ENCODE measurements around the gene ZNF684. TPM values are rescaled to one million over a fixed set of nuclear protein-coding genes. Genes with fewer than 3 reads are reported as not detected.

Gene ZNF684
- polyA plus RNA-seq, 1 donor from 2014 or later: 15.8 TPM

DNA sequence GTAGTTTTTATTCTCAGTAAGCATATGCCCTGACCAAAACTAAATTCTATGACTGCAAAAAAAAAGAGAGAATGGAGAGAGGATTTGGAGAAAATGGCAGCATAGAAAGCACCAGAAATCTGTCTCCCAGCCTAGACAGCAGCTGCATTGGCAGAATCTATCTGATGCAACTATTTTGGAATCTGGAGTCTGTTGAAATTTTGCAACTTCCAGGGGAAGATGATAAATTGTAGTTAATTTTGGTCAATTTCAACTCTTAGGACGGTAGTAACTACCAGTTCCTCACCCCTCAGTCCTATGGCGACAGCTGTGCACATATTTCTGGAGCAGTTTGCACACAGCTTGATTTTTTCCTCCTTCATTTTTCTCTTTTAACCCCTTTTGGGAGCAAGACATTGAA, 11.9 kb upstream of the ZNF684 start:
- Histone ChIP-seq H3K27ac (ENCODE audit: low read length) (no peak overlapping the region), H2AFZ (ENCODE audit: low read depth, low read length) (no peak overlapping the region), H3K27me3 (ENCODE audit: insufficient read depth, low read depth, low read length) (no peaks in the 10 kb centered on the region), H3K9me3 (ENCODE audit: low read length) (peaks cover 11% of the 10 kb centered on the region), H3K4me2 (ENCODE audit: low read length) (no peak overlapping the region), H3K9ac (ENCODE audit: low read length) (no peak overlapping the region), H3K9me2 (ENCODE audit: insufficient read depth, low read length) (no peaks in the 10 kb centered on the region), H4K20me1 (ENCODE audit: insufficient read depth) (no peaks in the 10 kb centered on the region), H3K4me3 (ENCODE audit: low read length) (no peak overlapping the region), H3K79me2 (replicated peaks; ENCODE audit: insufficient read depth, low read length) (no peaks in the 10 kb centered on the region), H3K36me3 (ENCODE audit: insufficient read depth, low read length) (no peaks in the 10 kb centered on the region), H3F3A (ENCODE audit: insufficient read depth, low read length, poor library complexity, severe bottlenecking) (no peaks in the 10 kb centered on the region)
- TF ChIP-seq SMC3 (conservative IDR thresholded peaks at IDR 0.05; ENCODE audit: poor library complexity) (no peak), RAD21 (conservative IDR thresholded peaks at IDR 0.05) (no peak), CTCF (IDR thresholded peaks at IDR 0.05; ENCODE audit: poor library complexity, severe bottlenecking) (no peak), EZH2 (IDR thresholded peaks at IDR 0.05; ENCODE audit: borderline replicate concordance, insufficient read depth, low read length, poor library complexity, severe bottlenecking) (no peak), POLR2AphosphoS5 (IDR thresholded peaks at IDR 0.05) (no peak), EP300 (conservative IDR thresholded peaks at IDR 0.05; ENCODE audit: poor library complexity, severe bottlenecking) (no peak), TAF1 (IDR thresholded peaks at IDR 0.05; ENCODE audit: low read depth) (no peak), MXI1 (conservative IDR thresholded peaks at IDR 0.05; ENCODE audit: poor library complexity, severe bottlenecking) (no peak)
- TF ChIP-seq, protein P1, sequence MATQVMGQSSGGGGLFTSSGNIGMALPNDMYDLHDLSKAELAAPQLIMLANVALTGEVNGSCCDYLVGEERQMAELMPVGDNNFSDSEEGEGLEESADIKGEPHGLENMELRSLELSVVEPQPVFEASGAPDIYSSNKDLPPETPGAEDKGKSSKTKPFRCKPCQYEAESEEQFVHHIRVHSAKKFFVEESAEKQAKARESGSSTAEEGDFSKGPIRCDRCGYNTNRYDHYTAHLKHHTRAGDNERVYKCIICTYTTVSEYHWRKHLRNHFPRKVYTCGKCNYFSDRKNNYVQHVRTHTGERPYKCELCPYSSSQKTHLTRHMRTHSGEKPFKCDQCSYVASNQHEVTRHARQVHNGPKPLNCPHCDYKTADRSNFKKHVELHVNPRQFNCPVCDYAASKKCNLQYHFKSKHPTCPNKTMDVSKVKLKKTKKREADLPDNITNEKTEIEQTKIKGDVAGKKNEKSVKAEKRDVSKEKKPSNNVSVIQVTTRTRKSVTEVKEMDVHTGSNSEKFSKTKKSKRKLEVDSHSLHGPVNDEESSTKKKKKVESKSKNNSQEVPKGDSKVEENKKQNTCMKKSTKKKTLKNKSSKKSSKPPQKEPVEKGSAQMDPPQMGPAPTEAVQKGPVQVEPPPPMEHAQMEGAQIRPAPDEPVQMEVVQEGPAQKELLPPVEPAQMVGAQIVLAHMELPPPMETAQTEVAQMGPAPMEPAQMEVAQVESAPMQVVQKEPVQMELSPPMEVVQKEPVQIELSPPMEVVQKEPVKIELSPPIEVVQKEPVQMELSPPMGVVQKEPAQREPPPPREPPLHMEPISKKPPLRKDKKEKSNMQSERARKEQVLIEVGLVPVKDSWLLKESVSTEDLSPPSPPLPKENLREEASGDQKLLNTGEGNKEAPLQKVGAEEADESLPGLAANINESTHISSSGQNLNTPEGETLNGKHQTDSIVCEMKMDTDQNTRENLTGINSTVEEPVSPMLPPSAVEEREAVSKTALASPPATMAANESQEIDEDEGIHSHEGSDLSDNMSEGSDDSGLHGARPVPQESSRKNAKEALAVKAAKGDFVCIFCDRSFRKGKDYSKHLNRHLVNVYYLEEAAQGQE (IDR thresholded peaks at IDR 0.05; ENCODE audit: borderline replicate concordance): no peak

DNA sequence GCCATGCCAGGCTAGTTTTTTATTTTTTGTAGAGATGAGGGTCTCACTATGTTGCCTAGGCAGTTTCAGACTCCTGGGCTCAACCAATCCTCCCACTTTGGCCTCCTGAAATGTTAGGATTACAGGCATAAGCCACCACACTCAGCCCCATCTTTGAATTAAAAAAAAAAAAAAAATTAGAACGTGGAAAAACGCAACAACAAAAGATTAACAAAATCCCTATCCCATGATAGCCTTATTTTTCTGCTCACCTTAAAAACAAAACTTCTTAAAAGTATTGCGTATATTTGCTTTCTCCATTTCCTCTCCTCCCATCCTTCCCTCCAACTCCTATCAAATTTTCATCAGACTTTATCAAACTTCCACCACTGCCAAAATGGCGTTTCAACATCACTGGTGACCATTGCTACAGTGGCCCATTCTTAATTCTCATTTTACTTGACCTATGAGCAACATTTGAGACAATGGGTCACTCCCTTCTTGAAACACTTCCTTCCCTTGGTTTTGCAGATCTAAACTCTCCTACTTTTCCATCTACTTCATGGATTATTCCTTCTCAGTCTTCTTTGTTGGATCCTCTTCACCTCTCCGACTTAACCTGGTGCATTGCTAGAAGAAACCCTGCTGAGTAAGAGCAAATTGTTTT, 579 bp upstream of the ZNF684 start:
- H3K27ac ChIP-seq (ENCODE audit: low read length): peak overlapping the region; percentile 84
- no peaks in the 10 kb centered on the region for H3K27me3 ChIP-seq (ENCODE audit: insufficient read depth, low read depth, low read length)
- H3K4me3 ChIP-seq (ENCODE audit: low read length): peak overlapping the region; percentile 76
- no peaks in the 10 kb centered on the region for H3K36me3 ChIP-seq (ENCODE audit: insufficient read depth, low read length)
- no peaks in the 10 kb centered on the region for H3K79me2 ChIP-seq (replicated peaks; ENCODE audit: insufficient read depth, low read length)
- TF ChIP-seq POLR2AphosphoS5 (IDR thresholded peaks at IDR 0.05): no peak
- TF ChIP-seq CTCF (IDR thresholded peaks at IDR 0.05; ENCODE audit: poor library complexity, severe bottlenecking): no peak
- TF ChIP-seq, protein P1 (IDR thresholded peaks at IDR 0.05; ENCODE audit: borderline replicate concordance): no peak
- no peak for TF ChIP-seq SMC3 (conservative IDR thresholded peaks at IDR 0.05; ENCODE audit: poor library complexity)
- TF ChIP-seq RAD21 (conservative IDR thresholded peaks at IDR 0.05): no peak
- no peak for TF ChIP-seq EP300 (conservative IDR thresholded peaks at IDR 0.05; ENCODE audit: poor library complexity, severe bottlenecking)
- no peak for TF ChIP-seq MXI1 (conservative IDR thresholded peaks at IDR 0.05; ENCODE audit: poor library complexity, severe bottlenecking)
- no peak for TF ChIP-seq TAF1 (IDR thresholded peaks at IDR 0.05; ENCODE audit: low read depth)
- TF ChIP-seq EZH2 (IDR thresholded peaks at IDR 0.05; ENCODE audit: borderline replicate concordance, insufficient read depth, low read length, poor library complexity, severe bottlenecking): no peak
- peak overlapping the region; percentile 100 for H2AFZ ChIP-seq (ENCODE audit: low read depth, low read length)
- no peaks in the 10 kb centered on the region for H4K20me1 ChIP-seq (ENCODE audit: insufficient read depth)
- peak overlapping the region; percentile 71 for H3K4me2 ChIP-seq (ENCODE audit: low read length)
- no peaks in the 10 kb centered on the region for H3K9me3 ChIP-seq (ENCODE audit: low read length)
- peak overlapping the region; percentile 75 for H3K9ac ChIP-seq (ENCODE audit: low read length)
- H3F3A ChIP-seq (ENCODE audit: insufficient read depth, low read length, poor library complexity, severe bottlenecking): no peaks in the 10 kb centered on the region
- H3K9me2 ChIP-seq (ENCODE audit: insufficient read depth, low read length): no peaks in the 10 kb centered on the region

Measured in neural cell (in vitro differentiated cells).